ENCODE measurements around the gene POU4F3.

GRCh38 chr5:146390469-146390868 lies 51.8 kb downstream of the POU4F3 start:
- TF ChIP-seq POLR2A (IDR thresholded peaks at IDR 0.05) (no peak), CTCF (IDR thresholded peaks at IDR 0.05) (no peak), EP300 (IDR thresholded peaks at IDR 0.05; ENCODE audit: low read depth) (no peak), POLR2AphosphoS5 (IDR thresholded peaks at IDR 0.05) (no peak)

Data from transverse colon (tissue), 4 donors.